Adrenal gland (tissue), 12 donors: ENCODE measurements around the gene KRTAP1-1. TPM values are rescaled to one million over a fixed set of nuclear protein-coding genes. Genes with fewer than 3 reads are reported as not detected.
"Not testable (repeated sequence)": the region's sequence is repeated elsewhere in the genome, so short reads cannot be mapped to it uniquely, and the experiment has no call there.

ENCODE experiments used
- DNase-seq, 7 donors: peaks; one replicate each; pipeline ENCODE4 v3.0.0-alpha.2; 2019 to 2020
- H3K27ac ChIP-seq, 5 donors: fragments of 200-600 bp; sonication (generic) in 4 of 5; 1 replicate in 3 of 5; 2 replicates in 2 of 5; pipeline versions ENCODE4 v1.5.1 to v1.8.0; 2016 to 2020; ENCODE audit warnings: mild to moderate bottlenecking in 1 of 5
- H3K27me3 ChIP-seq: fragments of 200-600 bp; 2 replicates; pipeline ENCODE4 v1.8.0; 2021
- H3K36me3 ChIP-seq, 2 donors: fragments of 200-600 bp; replicated peaks in 1 of 2; 1 replicate in 1 of 2; 2 replicates in 1 of 2; pipeline versions ENCODE4 v1.5.1 to v1.8.0; 2018 to 2022
- H3K4me1 ChIP-seq, 2 donors: fragments of 200-600 bp; replicated peaks in 1 of 2; 1 replicate in 1 of 2; 2 replicates in 1 of 2; pipeline versions ENCODE4 v1.5.1 to v1.8.0; 2018 to 2021
- H3K4me3 ChIP-seq, 4 donors: fragments of 200-600 bp; sonication (generic) in 3 of 4; one replicate each; pipeline ENCODE4 v1.5.1; 2016 to 2018
- H3K9me3 ChIP-seq, 3 donors: fragments of 200-600 bp; sonication (generic) in 1 of 3; replicated peaks in 1 of 3; 1 replicate in 2 of 3; 2 replicates in 1 of 3; pipeline versions ENCODE4 v1.5.1 to v1.8.0; 2016 to 2021
- POLR2A ChIP-seq, 2 donors: fragments of 450-650 bp; IDR thresholded peaks; one replicate each; pipeline ENCODE4 v1.6.1; 2017; ENCODE audit warnings: antibody characterized with exemption in 2 of 2, mild to moderate bottlenecking in 2 of 2, moderate library complexity in 1 of 2
- WGBS, 4 donors: extraction: QIAGEN DNeasy Blood & Tissue Kit in 2 of 4; methylation state at CpG; one replicate each; pipeline versions ENCODE4 v1.1.5 to v1.1.7; 2013 to 2017; 5-methylcytosine and 5-hydroxymethylcytosine counted together
- intact Hi-C, 2 donors: fragments of 100-400 bp; cut with DNase I; formaldehyde crosslinking; loops; one replicate each; pipeline versions ENCODE4 v1.14.1 to v1.15.0; 2022 to 2023
- polyA plus RNA-seq, 3 donors: library from polyadenylated mRNA; stranded (reverse); fragments of 200-250 nt in 2 of 3; fragments of 350-450 nt in 1 of 3; fragmentation: Illumina TruSeq in 1 of 3; extraction: RNeasy Lipid Tissue Mini Kit (QIAGEN cat#74804) in 1 of 3; gene quantifications; one replicate each; pipeline ENCODE4 v1.2.3, GENCODE V29; 2013 to 2014
- total RNA-seq, 9 donors: library from RNA; depleted of rRNA in 4 of 9; stranded (reverse); fragments of >200 nt in 4 of 9; fragments of 120-200 nt in 1 of 9; fragmentation: NEBNext Ultra II Directional in 1 of 9; extraction: Animal tissue kit (Norgen Biotek cat#: 25700) in 1 of 9; gene quantifications; one replicate each; pipeline versions ENCODE4 v1.1.0 to v1.2.4, GENCODE V29; 2013 to 2023
- TF ChIP-seq, protein P1 (sequence below), 6 experiments: fragments of 450-650 bp in 4 of 6; fragments of 200-600 bp in 2 of 6; sonication (generic) in 1 of 6; IDR thresholded peaks; 1 replicate in 5 of 6; 2 replicates in 1 of 6; pipeline versions ENCODE4 v1.5.1 to v1.8.0; 2016 to 2021; ENCODE audit warnings: antibody characterized with exemption in 6 of 6, mild to moderate bottlenecking in 2 of 6, moderate library complexity in 1 of 6
- donor health status: healthy with polysubstance abuse.
- donor health status: Bipolar disorder and iron deficiency.
- donor health status: DM: yes; HTN: yes; CAD: no.
- donor health status: DM: no; HTN: no; CAD: no.
- donor health status: DM: no; HTN: no; CAD: no.
- donor health status: DM: yes; HTN: yes; CAD: no.

The KRTAP1-1 gene
- total and polyA plus RNA-seq, 12 donors = not detected

DNA sequence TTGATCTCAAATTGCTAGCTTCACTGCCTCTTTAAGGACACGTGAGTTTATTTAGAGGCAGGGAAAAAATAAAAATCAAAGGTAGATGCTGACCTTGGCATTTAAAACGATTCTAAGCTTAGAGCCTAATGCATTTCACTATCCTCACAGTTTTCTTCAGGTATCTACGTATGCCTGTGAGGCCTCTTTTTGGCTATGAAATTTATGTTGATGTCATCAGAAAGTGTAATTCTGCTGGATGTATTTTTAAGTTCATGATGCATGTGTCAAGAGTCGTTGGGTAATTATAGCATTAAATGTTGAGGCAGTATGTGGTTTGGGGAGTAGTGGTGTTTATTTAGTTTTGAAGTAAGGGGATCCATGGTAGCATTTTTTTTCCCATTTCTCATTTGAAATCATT lies 37.3 kb downstream of the KRTAP1-1 start:
- DNase-seq = no peak
- H3K27me3 ChIP-seq = no peaks in the 10 kb centered on the region
- no peak overlapping the region for H3K4me3 ChIP-seq
- H3K27ac ChIP-seq = no peak overlapping the region
- no peaks in the 10 kb centered on the region for H3K36me3 ChIP-seq
- no peak for TF ChIP-seq POLR2A (IDR thresholded peaks at IDR 0.05)
- TF ChIP-seq, protein P1, sequence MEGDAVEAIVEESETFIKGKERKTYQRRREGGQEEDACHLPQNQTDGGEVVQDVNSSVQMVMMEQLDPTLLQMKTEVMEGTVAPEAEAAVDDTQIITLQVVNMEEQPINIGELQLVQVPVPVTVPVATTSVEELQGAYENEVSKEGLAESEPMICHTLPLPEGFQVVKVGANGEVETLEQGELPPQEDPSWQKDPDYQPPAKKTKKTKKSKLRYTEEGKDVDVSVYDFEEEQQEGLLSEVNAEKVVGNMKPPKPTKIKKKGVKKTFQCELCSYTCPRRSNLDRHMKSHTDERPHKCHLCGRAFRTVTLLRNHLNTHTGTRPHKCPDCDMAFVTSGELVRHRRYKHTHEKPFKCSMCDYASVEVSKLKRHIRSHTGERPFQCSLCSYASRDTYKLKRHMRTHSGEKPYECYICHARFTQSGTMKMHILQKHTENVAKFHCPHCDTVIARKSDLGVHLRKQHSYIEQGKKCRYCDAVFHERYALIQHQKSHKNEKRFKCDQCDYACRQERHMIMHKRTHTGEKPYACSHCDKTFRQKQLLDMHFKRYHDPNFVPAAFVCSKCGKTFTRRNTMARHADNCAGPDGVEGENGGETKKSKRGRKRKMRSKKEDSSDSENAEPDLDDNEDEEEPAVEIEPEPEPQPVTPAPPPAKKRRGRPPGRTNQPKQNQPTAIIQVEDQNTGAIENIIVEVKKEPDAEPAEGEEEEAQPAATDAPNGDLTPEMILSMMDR (IDR thresholded peaks at IDR 0.05) = no peak
- 35 to 47% (median 38%) methylated on average over 4 of the region's 4 CpGs for WGBS, 4 donors
- no peaks in the 10 kb centered on the region for H3K4me1 ChIP-seq
- no peaks in the 10 kb centered on the region for H3K9me3 ChIP-seq
- intact Hi-C loops = no loop called here

DNA sequence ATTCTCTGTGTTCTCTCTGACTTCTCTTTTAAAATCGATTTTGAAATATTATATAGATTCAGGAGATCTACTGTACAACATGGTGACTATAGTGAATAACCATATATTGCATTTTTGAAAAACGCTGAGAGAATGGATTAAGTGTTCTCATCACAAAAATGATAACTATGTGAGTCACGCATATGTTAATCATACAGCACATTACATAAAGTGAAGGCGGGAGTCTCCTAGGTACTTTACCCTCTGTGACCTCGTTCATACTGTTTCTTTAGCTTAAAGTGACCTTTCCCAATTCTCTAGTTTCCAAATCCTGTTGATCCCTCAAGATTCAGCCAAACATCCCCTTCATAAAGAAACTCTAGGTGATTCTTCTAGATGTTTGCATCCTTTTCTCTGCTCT lies 38.4 kb downstream of the KRTAP1-1 start:
- H3K27ac ChIP-seq = no peak overlapping the region
- H3K27me3 ChIP-seq = no peaks in the 10 kb centered on the region
- no peak for TF ChIP-seq POLR2A (IDR thresholded peaks at IDR 0.05)
- TF ChIP-seq, protein P1 (IDR thresholded peaks at IDR 0.05) = no peak
- no peaks in the 10 kb centered on the region for H3K9me3 ChIP-seq
- no peak overlapping the region for H3K4me3 ChIP-seq
- WGBS, 4 donors = 54 to 62% (median 58%) methylated on average over 5 of the region's 5 CpGs
- DNase-seq = no peak
- no peaks in the 10 kb centered on the region for H3K36me3 ChIP-seq
- intact Hi-C loops = no loop called here
- no peaks in the 10 kb centered on the region for H3K4me1 ChIP-seq

DNA sequence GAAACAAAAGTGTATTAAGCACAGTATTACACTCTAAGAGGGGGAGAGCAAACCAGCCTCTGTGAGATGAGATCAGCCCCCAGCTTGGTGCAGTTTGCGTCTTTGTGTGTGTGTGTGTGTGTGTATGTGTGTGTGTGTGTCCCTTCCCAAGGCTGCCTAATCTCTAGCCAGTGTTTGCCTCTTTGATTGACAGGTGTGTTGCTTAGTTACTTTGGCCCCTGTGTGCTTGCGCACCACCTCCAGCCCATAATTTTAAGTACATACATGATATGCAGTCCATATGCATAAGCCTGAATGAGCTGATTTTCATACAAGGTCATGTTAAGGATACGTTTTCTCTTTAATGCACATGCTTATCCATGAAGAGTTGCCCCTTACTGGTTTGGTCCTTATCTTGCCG lies 39.5 kb downstream of the KRTAP1-1 start:
- H3K9me3 ChIP-seq = no peaks in the 10 kb centered on the region
- no peak overlapping the region for H3K27ac ChIP-seq
- H3K4me3 ChIP-seq = no peak overlapping the region
- H3K27me3 ChIP-seq = peaks cover 5% of the 10 kb centered on the region
- no peak for DNase-seq
- TF ChIP-seq, protein P1 (IDR thresholded peaks at IDR 0.05) = no peak
- no peak for TF ChIP-seq POLR2A (IDR thresholded peaks at IDR 0.05)
- intact Hi-C loops = no loop called here
- H3K4me1 ChIP-seq = no peaks in the 10 kb centered on the region
- WGBS, 4 donors = 77 to 83% (median 82%) methylated on average over 4 of the region's 4 CpGs
- H3K36me3 ChIP-seq = no peaks in the 10 kb centered on the region

DNA sequence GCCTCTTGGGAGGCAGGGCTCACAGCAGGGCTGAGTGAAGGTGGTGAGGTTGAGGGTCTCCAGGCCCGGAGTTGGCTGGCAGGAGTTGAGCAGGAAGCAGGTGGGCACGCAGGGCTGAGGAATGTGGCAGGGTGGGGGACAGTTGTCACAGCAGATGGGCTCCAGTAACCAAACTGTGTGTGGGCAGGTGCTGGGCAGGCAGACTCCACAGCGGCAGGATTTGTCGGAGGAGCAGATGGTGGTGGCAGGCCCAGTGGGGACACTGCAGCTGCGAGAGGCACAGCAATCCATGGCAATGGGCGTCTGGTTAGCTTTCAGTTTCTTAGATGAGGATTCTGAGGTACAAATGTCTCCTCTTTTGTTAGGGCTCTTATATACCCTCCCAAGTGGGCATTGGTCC lies 41.7 kb downstream of the KRTAP1-1 start, which contains the start of gene KRTAP3-2:
KRTAP3-2 (minus strand) TSS at position 344 of the 400 bp plus-strand sequence; CDS start at position 291, 53 bp downstream.
- H3K27ac ChIP-seq, intact Hi-C loops: not testable (repeated sequence)
- WGBS, 4 donors = 74 to 87% (median 86%) methylated on average over 5 to 6 of the region's 6 CpGs

DNA sequence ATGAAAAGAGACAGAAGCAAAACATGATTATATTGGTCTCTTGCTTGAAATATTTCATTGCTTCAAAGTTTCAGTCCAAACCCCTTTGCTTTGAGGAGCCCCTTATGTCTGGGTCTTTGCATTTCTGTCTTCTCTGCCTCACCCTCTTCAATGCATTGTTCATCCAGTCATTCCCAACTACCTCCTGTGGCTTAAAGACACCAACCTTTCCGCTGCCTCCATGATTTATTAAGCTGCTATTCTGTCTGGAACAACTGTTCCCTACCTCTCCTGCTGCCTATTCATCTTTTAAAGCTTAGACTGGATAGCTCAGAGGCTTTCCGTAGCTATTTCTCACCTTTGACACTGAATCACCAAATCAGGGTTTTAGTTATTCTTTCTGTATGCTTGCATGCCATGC lies 43.9 kb downstream of the KRTAP1-1 start:
- H3K36me3 ChIP-seq = no peaks in the 10 kb centered on the region
- H3K4me1 ChIP-seq = no peaks in the 10 kb centered on the region
- no peaks in the 10 kb centered on the region for H3K9me3 ChIP-seq
- intact Hi-C loops = no loop called here
- no peak for DNase-seq
- peaks cover 5% of the 10 kb centered on the region for H3K27me3 ChIP-seq
- H3K27ac ChIP-seq = no peak overlapping the region
- no peak for TF ChIP-seq POLR2A (IDR thresholded peaks at IDR 0.05)
- TF ChIP-seq, protein P1 (IDR thresholded peaks at IDR 0.05) = no peak
- 53 to 73% (median 62%) methylated on average over 2 of the region's 2 CpGs for WGBS, 4 donors
- no peak overlapping the region for H3K4me3 ChIP-seq

More for the DNA sequence above, 41.7 kb downstream of the KRTAP1-1 start, which contains the start of gene KRTAP3-2:
- not testable (repeated sequence) for H3K4me3 ChIP-seq, H3K4me1 ChIP-seq, H3K9me3 ChIP-seq, H3K36me3 ChIP-seq, H3K27me3 ChIP-seq, DNase-seq
